Diencephalon (tissue), 1 donor: ENCODE measurements around the gene CCDC159. TPM values are rescaled to one million over a fixed set of nuclear protein-coding genes. Genes with fewer than 3 reads are reported as not detected.

ENCODE experiments used
- total RNA-seq: library from RNA; depleted of rRNA; stranded (reverse); fragments of >200 nt; gene quantifications from one replicate; pipeline ENCODE4 v1.2.3, GENCODE V29; 2014

Gene CCDC159
- total RNA-seq: 6.7 TPM

DNA sequence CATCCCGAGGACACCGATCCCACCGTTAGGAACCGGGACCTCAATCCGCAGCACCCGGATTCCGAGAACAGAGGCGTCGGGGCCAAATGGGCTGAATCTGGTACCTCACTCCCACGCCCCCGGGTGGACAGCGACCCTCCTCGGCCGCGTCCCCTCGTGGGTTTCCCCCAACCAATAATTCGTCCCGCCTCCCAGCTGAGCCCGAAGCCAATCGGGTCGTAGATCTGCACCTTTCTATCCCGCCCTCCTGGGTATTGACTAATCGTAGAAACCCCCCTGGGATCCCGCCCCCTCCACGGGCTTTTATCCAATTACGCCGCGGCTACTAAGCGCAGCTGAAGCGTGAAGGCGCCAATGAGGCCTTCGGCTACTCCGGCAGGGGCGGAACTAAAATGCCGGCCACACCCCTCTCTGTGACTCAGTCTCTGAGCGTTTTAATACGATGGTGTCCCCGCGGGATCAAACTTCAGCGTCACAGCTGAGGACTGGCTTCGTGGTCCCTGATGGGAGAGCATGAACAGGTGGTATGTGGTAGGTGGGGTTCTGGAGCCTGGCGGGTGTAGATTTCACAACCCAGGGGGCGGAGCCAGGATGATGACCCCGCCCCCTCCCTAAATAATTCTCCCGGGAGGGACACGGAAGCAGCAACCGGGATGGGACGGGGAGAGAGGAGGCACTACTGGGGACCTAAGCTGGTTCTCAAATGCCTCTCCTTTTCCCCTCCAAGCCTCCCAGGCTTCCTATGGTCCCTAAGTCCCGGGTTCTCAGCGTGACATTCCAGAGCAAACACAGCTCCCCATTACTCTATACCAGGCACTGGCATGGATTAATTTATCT is at the start of gene CCDC159, which contains the start of gene TMEM205:
CCDC159 (plus strand) TSS at position 416 of the 837 bp plus-strand sequence; CDS start at position 504, 88 bp downstream.
TMEM205 (minus strand) TSS at position 165 of the 837 bp plus-strand sequence. CDS start 649 bp downstream, outside the sequence.

DNA sequence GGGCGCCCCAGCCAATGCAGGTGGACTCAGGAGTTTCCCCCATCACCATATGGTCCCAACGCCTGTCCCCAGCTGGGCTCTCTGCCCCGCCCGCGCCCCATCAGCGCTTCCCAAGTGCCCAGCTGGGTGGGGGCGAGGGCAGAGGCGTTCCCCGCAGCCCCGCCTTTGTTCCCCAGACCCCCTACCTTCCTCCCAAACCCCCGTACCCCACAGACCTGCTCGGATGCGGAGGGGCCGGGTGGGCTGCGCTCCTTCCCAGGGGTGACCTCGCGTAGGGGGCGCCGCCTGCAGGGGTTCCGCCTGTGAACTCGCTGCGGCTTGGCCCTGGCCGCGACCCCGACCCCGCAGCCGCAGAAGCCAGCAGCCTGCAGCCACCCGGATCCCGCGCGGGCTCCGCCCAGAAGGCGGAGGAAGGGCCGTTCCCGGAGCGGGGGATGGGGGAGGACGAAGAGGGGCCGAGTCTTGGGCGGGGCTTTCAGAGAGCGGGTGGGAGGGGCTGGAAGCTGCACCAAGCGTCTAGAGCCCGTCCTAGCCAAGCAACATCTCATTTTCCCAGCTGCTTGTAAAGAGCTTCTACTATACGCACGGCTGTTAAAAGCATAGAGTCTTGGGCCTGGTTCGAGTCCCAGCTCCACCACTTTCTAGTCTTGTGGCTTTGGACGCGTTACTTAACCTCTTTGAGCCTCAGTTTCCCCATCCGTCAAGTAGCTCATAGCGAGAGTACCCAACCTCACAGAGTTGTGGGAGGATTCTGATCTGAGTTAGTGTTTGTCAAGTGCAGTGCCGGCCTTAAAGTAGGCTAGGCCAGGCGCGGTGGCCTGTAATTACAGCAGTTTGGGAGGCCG is 6.8 kb upstream of the CCDC159 start, which contains the start of gene RAB3D:
RAB3D (minus strand) TSS at position 404 of the 845 bp plus-strand sequence. CDS start 2,258 bp downstream, outside the sequence.

DNA sequence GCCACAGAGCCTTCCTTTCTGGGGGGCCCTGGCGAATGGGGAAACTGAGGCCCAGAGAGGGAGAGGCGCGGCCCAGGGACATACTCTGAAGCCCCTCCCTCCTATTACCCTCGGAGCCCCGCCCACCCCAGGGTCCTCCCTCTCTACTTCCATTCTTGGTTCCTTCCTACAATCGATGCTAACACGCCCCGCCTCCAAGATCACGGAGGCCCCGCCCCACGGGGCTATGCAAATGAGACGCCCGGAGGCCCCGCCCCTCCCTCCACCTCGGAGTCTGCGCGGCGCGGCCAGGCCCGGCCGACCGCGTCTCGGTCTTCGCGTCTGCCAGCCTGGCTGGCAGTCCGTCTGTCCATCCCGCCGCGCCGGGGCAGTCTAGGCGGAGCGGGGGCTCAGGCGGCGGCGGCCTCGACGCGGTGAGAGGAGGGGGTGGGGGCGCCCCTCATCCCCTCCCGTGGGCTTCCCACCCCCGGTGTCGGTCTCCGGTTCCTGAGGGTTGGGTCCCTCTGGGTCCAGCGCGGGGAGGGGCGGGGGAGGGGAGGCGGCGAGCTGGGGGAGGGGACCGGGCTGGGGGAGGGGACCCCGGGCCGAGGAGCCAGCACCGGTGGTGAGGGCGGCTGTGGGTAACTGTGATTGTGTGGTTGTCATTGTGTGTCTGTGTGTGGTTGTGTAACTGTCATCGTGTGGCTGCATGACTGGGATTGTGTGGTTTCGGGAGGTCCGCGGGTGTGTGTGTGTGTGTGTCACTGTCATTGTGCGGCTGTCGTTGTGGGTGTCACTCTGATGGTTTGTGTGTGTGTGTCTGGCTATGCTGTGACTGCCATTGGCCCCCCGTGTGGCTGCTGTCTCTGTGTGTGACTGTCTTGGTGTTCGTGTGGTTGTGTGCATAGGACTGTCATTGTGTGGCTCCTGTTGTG is 9.1 kb downstream of the CCDC159 start, which contains the start of gene PLPPR2:
PLPPR2 (plus strand) TSS at position 273 of the 914 bp plus-strand sequence. CDS start 2,242 bp downstream, outside the sequence.

GRCh38 chr19:11374433-11375142 is 28.3 kb downstream of the CCDC159 start, which contains the start of gene SWSAP1:
Gene SWSAP1, plus strand, starts transcription at chr19:11374666. Its CDS starts 15 bp downstream, at chr19:11374681.

Other genes with a start within 250 kb of the CCDC159 start
- gene SPC24, start 190.7 kb upstream of the CCDC159 start, total RNA-seq: 9.0 TPM
- 12.2 TPM for gene KANK2, start 149.0 kb upstream of the CCDC159 start, total RNA-seq
- not detected for gene ANGPTL8, start 106.9 kb upstream of the CCDC159 start, total RNA-seq
- gene DOCK6, start 84.0 kb upstream of the CCDC159 start, total RNA-seq: 3.7 TPM
- 0.46 TPM for gene TSPAN16, start 50.4 kb upstream of the CCDC159 start, total RNA-seq
- 28.8 TPM for gene RAB3D, start 6.9 kb upstream of the CCDC159 start, total RNA-seq
- 53.1 TPM for gene TMEM205, start 251 bp upstream of the CCDC159 start, total RNA-seq
- gene PLPPR2, start 8.9 kb downstream of the CCDC159 start, total RNA-seq: 66.7 TPM
- 1.2 TPM for gene SWSAP1, start 28.1 kb downstream of the CCDC159 start, total RNA-seq
- gene EPOR, start 37.8 kb downstream of the CCDC159 start, total RNA-seq: 3.2 TPM
- gene RGL3, start 72.8 kb downstream of the CCDC159 start, total RNA-seq: not detected
- gene ODAD3, start 88.6 kb downstream of the CCDC159 start, total RNA-seq: 2.8 TPM
- gene PRKCSH, start 89.1 kb downstream of the CCDC159 start, total RNA-seq: 53.1 TPM
- 118 TPM for gene ELAVL3, start 134.5 kb downstream of the CCDC159 start, total RNA-seq
- 19.6 TPM for gene ZNF653, start 159.3 kb downstream of the CCDC159 start, total RNA-seq
- gene ECSIT, start 182.6 kb downstream of the CCDC159 start, total RNA-seq: 49.6 TPM
- gene CNN1, start 192.3 kb downstream of the CCDC159 start, total RNA-seq: 0.46 TPM
- 22.8 TPM for gene ELOF1, start 212.7 kb downstream of the CCDC159 start, total RNA-seq
- gene ACP5, start 231.1 kb downstream of the CCDC159 start, total RNA-seq: 0.46 TPM